NB4 (cell line): Measurements from ENCODE around the gene ADAMTS12.

Experiments
- CTCF ChIP-seq: IDR thresholded peaks from one replicate; pipeline ENCODE4 v1.5.1; 2012; ENCODE audit warnings: low read depth, low read length
- MYC ChIP-seq: IDR thresholded peaks from 2 replicates; pipeline ENCODE4 v1.6.1; 2011; ENCODE audit warnings: low read depth, low read length

GRCh38 chr5:33891446-33891787 is 373 bp downstream of the ADAMTS12 start:
- TF ChIP-seq CTCF (no peak), MYC (no peak)
